Memory B cell (primary cell): Measurements from ENCODE around the gene TSPAN18.

ENCODE experiments used
- ATAC-seq: fragments of 150-1000 bp; cut with Tn5 transposase; 2 replicates; pipeline ENCODE4 v1.10.0; 2021; ENCODE audit warnings: low read depth, mild to moderate bottlenecking, moderate library complexity
- DNase-seq, 2 donors: peaks; one replicate each; pipeline ENCODE4 v3.0.0; 2022; ENCODE audit warnings: low spot score in 2 of 2
- H3K27ac Mint-ChIP-seq: one replicate; pipeline ENCODE4 v1.8.0; 2022; ENCODE audit warnings: mild to moderate bottlenecking, moderate library complexity, mixed read lengths
- H3K27me3 Mint-ChIP-seq: one replicate; pipeline ENCODE4 v1.8.0; 2022; ENCODE audit warnings: mixed read lengths
- H3K36me3 Mint-ChIP-seq: one replicate; pipeline ENCODE4 v1.8.0; 2022; ENCODE audit warnings: mild to moderate bottlenecking, mixed read lengths
- H3K4me1 Mint-ChIP-seq: one replicate; pipeline ENCODE4 v1.8.0; 2022; ENCODE audit warnings: mixed read lengths
- H3K4me3 Mint-ChIP-seq: one replicate; pipeline ENCODE4 v1.8.0; 2022; ENCODE audit warnings: mild to moderate bottlenecking, moderate library complexity, mixed read lengths
- H3K9me3 Mint-ChIP-seq: one replicate; pipeline ENCODE4 v1.8.0; 2022; ENCODE audit warnings: mixed read lengths

Gene TSPAN18

DNA sequence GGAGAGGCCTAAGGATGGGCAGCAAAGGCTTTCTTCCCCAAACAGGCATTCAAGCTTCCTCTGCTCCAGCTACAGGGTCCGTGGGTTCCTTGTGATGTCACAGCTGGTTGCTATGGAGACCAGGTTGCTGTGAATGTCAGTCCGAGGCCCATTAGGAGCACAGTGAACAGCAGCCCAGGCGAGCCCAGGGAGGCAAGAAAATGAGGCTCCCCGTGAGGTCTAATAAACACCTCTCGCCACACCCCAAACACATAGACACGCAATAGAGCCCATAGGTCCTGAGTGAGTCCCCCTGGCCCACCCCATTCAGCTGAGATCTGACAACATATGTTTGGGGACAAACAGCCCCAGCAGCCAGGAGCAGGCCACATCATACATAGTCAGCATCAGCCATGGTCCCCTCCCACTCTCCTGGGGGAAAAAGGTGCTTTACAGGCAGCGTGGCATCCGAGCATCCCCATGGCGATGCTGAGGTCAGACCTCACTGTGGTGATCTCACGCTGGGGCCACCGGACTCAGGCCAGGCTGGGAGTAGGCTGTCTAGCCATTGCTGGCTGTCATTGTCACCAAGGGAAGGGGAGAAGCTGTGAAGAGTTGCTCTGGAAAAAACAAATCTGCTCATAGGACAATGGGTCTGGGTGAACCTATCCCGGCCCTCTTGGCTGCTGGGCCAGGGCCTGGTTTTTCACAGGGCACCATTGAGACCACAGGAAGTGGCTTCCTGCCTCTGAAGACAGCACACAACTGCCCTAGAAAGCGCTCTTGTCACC lies 247.1 kb downstream of the TSPAN18 start:
- Mint-ChIP-seq H3K4me1 (peaks cover 3% of the 10 kb centered on the region), H3K27ac (no peak overlapping the region)
- ATAC-seq = no peak

GRCh38 chr11:44974402-44975000 lies 247.7 kb downstream of the TSPAN18 start:
- Mint-ChIP-seq H3K4me3 (no peak overlapping the region), H3K36me3 (no peaks in the 10 kb centered on the region), H3K9me3 (no peaks in the 10 kb centered on the region), H3K27me3 (peaks cover 4% of the 10 kb centered on the region), H3K4me1 (peaks cover 3% of the 10 kb centered on the region), H3K27ac (no peak overlapping the region)
- no peak for DNase-seq
- no peak for ATAC-seq

More for the DNA sequence above, 247.1 kb downstream of the TSPAN18 start:
- H3K9me3 Mint-ChIP-seq = no peaks in the 10 kb centered on the region
- no peaks in the 10 kb centered on the region for H3K36me3 Mint-ChIP-seq
- H3K27me3 Mint-ChIP-seq = peaks cover 4% of the 10 kb centered on the region
- no peak for DNase-seq
- H3K4me3 Mint-ChIP-seq = no peak overlapping the region

DNA sequence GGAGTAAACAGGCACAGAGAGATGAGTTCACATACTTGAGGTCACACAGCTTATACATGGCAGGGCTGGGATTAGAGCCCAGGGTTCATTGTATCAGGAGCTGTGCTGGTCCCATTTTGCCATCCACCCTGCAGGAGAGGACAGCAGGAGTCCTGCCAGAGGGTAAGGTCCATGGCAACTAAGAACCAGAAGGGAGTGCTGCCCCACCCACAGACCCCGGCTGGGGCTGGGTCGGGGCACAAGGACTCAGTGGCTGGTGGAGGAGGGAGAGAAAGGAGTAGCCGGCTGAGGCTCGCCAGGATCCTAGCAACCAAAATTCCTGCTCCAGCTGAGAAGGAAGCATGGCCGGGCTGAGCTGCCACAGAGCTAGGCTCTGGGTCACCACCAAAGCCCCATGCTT lies 249.8 kb downstream of the TSPAN18 start:
- no peaks in the 10 kb centered on the region for H3K9me3 Mint-ChIP-seq
- no peak for DNase-seq

DNA sequence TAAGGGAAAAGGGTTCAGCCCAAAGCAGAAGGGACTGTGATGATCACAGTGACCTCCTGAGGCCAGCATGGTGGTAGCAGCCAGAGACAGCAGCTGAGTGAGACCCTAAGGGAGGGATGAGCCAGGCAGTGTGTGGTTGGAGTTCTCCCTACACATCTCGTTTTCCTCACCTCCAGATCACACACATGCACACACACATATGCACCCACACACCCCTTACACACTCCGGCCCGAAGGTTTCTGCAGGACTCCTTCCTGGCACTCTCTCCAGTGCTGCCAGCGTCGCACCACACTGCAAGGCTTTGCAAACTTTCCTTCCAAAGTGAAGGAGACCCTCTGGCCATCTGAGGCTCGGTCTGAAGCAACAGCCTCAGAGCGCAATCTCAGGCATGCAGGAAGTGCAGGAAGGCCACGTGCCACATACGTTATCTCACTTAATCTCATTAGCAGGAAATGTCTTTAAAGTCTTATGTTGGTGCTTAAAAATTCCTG lies 250.8 kb downstream of the TSPAN18 start:
- DNase-seq (no peak), ATAC-seq (no peak)
- Mint-ChIP-seq H3K9me3 (no peaks in the 10 kb centered on the region), H3K4me3 (no peak overlapping the region), H3K4me1 (peaks cover 6% of the 10 kb centered on the region), H3K27me3 (peaks cover 6% of the 10 kb centered on the region), H3K36me3 (no peaks in the 10 kb centered on the region), H3K27ac (no peak overlapping the region)

More for the DNA sequence above, 249.8 kb downstream of the TSPAN18 start:
- no peak for ATAC-seq
- H3K36me3 Mint-ChIP-seq = no peaks in the 10 kb centered on the region
- H3K4me1 Mint-ChIP-seq = peaks cover 6% of the 10 kb centered on the region
- no peak overlapping the region for H3K27ac Mint-ChIP-seq
- peaks cover 7% of the 10 kb centered on the region for H3K27me3 Mint-ChIP-seq
- H3K4me3 Mint-ChIP-seq = no peak overlapping the region

DNA sequence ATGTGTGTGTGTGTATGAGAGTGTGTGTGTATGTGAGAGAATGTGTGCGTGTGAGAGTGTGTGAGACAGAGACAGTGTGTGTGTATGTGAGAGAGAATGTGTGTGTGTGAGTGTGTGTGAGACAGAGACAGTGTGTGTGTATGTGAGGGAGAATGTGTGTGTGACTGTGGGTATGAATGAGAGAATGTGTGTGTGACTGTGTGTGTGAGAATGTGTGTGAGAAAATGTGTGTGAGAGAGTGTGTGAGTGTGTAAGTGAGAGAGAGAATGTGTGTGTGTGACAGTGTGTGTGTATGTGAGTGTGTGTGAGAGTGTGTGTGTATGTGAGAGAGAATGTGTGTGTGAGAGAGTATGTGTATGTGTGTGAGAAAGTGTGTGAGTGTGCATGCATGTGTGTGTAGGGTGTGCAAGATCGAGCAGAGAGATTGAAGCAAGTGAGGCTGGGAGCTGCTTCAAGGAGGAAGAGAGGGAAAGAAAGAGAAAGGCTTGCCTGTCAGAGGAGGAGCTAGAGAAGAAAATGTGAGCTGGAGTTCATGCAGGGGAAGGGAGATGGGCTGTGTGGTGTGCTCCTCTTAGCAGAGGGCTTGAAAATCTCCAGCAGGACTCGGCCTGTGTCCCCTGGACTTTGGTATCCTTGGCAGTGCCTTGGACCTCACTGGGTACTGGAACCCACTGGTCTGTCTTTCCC lies 251.7 kb downstream of the TSPAN18 start:
- no peak overlapping the region for H3K4me3 Mint-ChIP-seq
- DNase-seq (no peak), ATAC-seq (no peak)
- H3K27me3 Mint-ChIP-seq = peaks cover 4% of the 10 kb centered on the region
- H3K9me3 Mint-ChIP-seq = no peaks in the 10 kb centered on the region
- H3K27ac Mint-ChIP-seq = no peak overlapping the region
- H3K4me1 Mint-ChIP-seq = peaks cover 6% of the 10 kb centered on the region
- no peaks in the 10 kb centered on the region for H3K36me3 Mint-ChIP-seq

- DNase-seq (no peak), ATAC-seq (no peak)
- no peaks in the 10 kb centered on the region for H3K9me3 Mint-ChIP-seq
- no peaks in the 10 kb centered on the region for H3K36me3 Mint-ChIP-seq
- peaks cover 6% of the 10 kb centered on the region for H3K4me1 Mint-ChIP-seq
- no peak overlapping the region for H3K4me3 Mint-ChIP-seq
- no peak overlapping the region for H3K27ac Mint-ChIP-seq
- H3K27me3 Mint-ChIP-seq = peaks cover 4% of the 10 kb centered on the region
Observed at GRCh38 chr11:44978961-44979331, 252.2 kb downstream of the TSPAN18 start.

DNA sequence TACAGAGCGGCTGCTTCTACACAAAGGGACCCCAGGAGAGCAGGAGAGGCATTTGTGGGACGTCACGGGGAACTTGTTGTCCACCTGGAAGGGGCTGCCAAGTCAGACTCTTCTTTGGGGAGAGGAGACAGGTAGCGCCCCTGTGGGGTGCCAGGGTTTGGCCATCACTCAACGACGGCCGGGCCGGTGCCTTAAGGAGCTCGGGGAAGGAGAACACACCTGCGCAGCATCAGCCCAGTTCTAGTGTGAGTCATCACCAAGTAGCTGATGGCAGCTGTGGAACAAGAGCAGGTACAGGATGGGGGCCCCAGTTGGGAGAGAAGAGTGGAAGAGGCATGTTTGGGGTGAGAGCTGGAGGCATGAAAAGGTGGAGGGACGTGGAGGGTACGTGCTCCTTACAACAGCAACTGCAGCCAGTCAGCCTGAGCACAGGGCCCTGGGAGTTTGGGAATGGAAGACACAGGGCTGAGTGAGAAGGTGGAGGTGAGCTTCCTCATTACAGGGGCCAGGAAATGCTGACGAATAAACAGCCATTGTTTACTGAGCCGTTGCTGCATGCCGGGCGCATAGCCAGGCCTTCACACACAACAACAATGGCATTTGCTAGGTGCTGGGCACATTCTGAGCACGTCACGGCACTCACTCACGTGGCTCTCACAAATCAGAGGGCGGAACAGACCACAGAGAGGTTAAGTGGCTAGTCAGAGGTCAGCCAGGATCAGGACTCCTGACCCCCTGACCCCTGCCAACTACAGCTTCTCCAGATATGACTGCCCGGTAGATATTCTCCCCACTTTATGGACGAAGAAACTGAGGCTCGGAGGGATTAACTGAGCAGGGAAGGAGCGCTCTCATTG lies 253.0 kb downstream of the TSPAN18 start:
- H3K27me3 Mint-ChIP-seq = peaks cover 4% of the 10 kb centered on the region
- DNase-seq = no peak
- H3K27ac Mint-ChIP-seq = no peak overlapping the region
- H3K9me3 Mint-ChIP-seq = no peaks in the 10 kb centered on the region
- H3K36me3 Mint-ChIP-seq = no peaks in the 10 kb centered on the region
- ATAC-seq = no peak
- peaks cover 6% of the 10 kb centered on the region for H3K4me1 Mint-ChIP-seq
- H3K4me3 Mint-ChIP-seq = no peak overlapping the region

GRCh38 chr11:44980533-44981427 lies 254.0 kb downstream of the TSPAN18 start:
- no peak overlapping the region for H3K27ac Mint-ChIP-seq
- DNase-seq = no peak
- H3K9me3 Mint-ChIP-seq = no peaks in the 10 kb centered on the region
- ATAC-seq = no peak
- no peaks in the 10 kb centered on the region for H3K36me3 Mint-ChIP-seq
- H3K27me3 Mint-ChIP-seq = peaks cover 4% of the 10 kb centered on the region
- H3K4me1 Mint-ChIP-seq = peaks cover 6% of the 10 kb centered on the region
- no peak overlapping the region for H3K4me3 Mint-ChIP-seq
